HG03025 (cell line): ENCODE data around the gene SCN7A.
"Not testable (repeated sequence)": the region's sequence is repeated elsewhere in the genome, so short reads cannot be mapped to it uniquely, and the experiment has no call there.

ENCODE experiments used
- ATAC-seq: cut with Tn5 transposase; IDR thresholded peaks from one replicate; pipeline ENCODE4 v1.9.1; 2021; ENCODE audit warnings: mild to moderate bottlenecking, moderate library complexity; ENCODE audit not compliant: unreplicated experiment, low FRiP score

Gene SCN7A

DNA sequence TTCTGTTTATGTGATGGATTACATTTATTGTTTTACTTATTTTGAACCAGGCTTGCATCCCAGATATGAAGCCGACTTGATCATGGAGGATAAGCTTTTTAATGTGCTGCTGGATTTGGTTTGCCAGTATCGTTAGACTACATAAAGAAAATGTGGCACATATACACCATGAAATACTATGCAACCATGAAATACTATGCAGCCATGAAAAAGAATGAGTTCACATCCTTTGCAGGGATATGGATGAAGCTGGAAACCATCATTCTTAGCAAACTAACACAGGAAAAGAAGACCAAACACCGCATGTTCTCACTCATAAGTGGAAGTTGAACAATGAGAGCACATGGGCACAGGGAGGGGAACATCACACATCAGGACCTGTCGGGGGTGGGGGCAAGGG is 38.2 kb downstream of the SCN7A start:
- ATAC-seq, result not testable (repeated sequence)

DNA sequence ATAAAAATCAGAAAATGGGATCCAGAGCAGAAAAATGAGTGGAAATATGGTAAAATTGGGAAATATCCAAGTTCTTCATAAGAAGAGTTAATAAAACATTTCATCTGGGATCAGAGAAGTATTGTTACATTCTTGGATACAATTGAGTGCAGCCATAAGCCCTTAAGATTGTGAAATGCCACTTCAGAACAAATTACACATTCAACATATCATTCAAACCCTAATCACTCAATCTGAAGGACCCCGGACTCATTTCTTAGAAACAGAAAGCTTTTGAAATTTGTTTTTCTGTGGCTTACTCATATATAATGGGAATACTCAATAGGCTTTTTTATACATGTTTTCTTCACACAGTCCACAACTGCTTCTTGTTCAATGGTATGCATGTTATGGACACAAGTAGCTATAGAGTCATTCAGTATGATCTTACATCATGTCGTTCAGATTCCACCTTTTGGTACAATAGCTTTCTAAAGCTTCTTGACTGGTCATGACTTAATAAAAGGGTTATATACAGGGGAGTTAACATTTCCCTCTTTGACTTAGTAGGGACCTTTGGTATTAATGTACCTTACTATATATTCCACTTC is 39.9 kb downstream of the SCN7A start:
- ATAC-seq, result no peak

DNA sequence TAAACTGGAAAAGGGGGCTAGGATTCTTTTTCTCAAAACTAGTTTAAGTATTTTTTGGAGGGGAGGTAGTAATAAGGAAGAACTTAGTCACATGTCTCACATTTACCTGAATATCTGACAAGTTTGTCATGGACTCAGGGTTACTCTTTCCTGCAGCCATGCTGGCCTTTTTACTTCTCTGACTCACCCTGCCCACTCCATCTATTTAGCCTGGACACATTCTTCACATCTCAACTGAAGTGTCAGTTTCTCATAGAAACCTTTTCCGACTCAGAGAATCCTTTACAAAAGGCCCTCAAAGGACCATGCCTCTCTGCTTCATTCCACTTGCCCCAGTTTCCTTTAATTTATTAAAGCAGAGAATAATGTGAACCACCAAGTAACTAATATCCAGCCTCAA is 42.6 kb downstream of the SCN7A start:
- ATAC-seq, result no peak

DNA sequence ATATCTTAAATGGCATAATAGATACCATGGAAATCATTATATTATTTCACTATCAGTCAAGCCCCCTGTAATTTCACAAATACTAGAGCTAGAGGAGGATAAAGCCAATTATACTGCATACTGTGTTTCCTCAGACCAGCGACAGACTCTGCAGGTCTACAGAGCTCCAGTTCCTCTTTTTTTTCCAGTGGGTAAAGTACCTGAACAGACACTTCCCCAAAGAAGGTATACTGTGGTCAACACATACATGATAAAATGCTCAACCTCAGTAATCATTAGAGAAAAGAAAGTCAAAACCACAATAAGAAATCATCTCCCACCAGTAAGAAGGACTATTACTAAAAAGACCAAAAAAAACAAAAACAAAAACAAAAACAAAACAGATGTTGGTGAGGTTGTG is 44.6 kb downstream of the SCN7A start:
- ATAC-seq, result peak; percentile 98

DNA sequence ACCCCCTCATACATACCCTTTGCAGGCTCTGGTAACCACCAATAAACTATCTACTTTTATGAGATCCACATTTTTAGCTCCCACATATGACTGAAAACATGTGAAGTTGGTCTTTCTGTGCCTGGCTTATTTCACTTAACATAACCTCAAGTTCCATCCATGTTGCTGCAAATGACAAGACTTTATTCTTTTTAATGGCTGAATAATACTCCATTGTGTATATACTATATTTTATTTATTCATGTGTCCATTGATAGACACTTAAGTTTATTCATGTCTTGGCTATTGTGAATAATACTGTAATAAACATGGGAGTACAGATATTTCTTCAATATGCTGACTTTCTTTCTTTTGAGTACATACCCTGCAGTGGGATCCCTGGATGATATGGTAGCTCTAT is 45.9 kb downstream of the SCN7A start:
- no peak for ATAC-seq

DNA sequence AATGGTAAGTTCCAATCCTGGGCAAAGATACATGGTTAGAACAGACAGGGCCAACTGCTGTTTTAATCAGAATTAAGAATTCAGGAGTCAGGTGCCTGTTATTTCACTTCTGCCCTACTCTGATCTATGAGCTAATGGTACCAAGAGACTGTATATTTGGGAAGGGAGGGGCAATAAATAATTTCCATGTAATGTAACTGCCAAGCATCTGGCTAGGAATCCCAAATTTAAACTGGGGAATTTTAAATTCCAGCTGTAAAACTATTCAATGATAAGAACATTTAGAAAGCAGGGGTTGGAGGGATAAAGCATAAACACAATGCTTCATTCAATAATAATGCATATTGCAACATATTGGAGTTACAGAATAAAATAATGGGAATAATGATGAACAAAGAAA is 49.7 kb downstream of the SCN7A start:
- no peak for ATAC-seq

DNA sequence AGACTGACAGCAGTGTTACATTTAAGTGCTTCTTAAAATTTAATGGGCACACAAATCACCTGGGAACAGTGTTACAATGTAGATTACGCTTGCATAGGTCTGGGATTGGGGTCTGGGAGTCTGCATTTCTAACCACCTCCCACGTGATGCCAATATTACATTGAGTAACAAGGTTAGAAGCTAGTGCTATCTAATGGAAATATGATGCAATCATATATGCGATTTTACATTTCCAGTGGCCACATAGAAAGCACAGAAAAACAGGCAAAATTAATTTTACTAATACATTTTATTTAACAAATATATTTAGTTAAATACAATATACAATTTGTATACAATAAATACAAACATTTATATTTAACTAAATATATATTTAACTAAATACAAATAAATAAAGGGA is 53.7 kb downstream of the SCN7A start:
- no peak for ATAC-seq

DNA sequence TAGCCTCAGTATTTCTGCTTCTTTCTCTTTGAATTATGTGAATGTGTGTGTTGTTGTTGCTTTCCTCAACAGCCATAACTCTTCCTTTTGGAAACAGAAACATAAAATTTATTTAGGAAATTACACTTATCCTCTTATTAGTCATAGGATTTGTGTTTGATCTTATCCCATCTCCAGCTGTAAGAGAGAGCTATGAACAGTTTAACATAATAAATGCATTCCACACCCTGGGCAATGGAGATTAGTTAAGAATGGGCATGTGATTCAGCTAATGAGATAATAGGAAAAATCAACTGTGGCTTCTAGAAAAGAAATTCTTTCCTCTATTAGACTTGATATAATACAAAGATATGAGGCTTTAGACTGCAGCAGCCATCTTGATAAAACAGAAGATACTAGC is 55.0 kb downstream of the SCN7A start:
- no peak for ATAC-seq

DNA sequence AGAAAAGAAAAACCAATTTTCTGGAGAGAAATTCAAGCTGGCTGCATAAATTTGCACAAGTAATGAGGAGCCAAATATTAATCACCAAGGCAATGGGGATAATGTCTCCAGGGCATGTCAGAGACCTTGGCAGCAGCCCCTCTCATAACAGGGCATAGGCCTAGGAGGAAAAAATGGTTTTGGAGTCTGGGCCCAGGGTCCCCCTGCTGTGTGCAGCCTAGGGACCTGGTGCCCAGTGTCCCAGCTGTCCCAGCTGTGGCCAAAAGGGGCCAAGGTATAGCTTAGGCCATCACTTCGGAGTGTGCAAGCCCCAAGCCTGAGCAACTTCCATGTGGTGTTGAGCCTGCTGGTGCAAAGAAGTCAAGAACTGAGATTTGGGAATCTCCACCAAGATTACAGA is 57.1 kb downstream of the SCN7A start:
- no peak for ATAC-seq

DNA sequence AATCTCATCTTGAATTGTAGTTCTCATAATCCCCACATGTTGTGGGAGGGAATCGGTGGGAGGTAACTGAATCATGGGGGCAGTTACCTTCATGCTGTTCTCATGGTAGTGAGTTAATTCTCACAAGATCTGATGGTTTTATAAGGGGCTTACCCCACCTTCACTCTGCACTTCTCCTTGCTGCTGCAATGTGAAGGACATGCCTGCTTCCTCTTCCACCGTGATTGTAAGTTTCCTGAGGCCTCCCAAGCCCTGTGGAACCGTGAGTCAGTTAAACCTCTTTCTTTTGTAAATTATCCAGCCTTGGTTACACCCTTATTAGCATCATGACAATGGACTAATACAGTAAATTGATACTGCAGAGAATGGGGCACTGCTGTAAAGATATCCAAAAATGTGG is 57.9 kb downstream of the SCN7A start:
- no peak for ATAC-seq

DNA sequence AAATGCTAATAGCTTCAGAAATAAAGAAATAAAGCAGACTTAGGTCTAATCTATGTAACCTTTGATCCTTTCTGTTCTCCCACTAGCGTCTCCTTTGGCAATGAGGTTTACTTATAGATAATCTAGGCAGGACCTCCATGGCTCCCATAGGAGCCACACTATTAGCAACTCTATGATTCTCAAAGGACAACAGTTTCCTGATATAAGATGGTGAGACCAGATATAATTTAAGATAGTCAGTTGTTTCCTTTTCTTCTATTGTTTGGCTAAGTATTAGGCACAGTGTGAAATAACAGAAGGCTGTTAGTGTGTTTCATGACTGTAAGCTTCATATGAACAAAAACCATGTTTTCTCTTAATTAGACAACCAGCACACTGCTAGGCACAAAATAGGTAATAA is 59.6 kb downstream of the SCN7A start:
- no peak for ATAC-seq

DNA sequence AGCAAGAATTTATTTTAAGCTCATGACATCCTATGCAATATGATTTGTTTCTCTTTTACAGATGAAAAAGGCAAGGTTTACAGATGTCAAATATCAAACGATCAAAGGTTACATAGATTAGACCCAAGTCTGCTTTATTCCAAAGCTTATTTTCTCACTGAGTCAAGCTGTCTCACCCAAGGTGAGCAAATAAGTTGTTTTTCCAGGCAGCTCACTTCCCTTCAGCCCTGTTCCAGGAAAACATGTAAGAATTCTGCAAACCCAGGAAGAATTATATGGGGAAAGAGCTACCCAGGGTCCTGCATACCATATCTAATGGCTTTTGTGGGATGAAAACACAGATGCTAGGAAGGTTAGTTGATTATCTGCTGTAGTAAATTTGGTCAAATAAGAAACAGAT is 60.6 kb downstream of the SCN7A start:
- no peak for ATAC-seq

DNA sequence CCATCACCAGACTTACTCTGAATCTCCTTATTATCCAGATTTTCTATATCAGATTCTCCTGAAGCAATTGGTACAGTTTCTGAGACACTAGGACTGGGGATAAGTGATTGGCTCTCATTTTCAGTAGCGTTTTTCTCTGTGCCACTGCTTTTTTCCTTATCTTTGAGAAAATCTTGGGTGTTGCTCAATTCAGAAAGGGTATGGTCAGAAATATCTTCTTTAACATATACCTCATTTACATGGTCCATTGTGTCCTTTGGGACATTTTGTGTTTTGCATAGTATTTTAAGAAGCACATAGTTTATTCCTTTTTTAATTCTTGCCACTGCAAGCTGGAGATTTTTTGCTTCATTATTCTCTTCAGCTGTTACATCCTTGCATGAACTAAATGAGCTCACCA is 61.7 kb downstream of the SCN7A start:
- ATAC-seq, result no peak

DNA sequence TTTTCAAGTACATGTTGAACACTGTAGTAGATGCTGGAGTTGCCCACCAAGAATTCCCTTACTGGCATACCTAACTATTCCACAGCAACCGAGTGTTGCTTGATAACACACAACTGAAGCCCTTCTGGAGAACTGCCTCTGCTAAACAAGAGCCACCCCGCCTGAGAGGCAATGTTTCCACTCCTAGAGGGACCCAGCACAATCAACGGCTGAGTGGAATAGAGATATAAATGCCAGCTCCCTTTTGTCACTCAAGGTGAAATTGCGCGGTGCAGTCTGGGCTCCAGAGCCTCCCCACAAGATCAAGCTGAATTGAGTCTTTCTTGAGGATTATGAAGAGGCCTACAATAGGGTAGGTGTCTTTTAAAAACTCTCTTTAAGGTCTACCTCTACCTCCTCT is 69.2 kb downstream of the SCN7A start:
- no peak for ATAC-seq

DNA sequence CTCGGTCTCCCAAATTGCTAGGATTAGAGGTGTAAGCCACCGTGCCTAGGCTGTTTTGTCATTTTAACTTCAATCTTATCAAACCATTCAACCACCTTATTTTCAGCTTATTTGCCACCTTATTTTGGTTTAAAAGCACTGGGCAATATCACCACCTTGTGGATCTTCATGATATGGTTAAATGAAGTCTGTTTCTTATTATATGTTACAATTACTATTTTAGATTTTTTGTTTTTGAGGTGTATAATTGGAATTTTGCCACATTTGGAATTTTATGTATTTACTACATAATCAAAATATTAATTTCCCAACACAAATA is 74.5 kb downstream of the SCN7A start:
- no peak for ATAC-seq

DNA sequence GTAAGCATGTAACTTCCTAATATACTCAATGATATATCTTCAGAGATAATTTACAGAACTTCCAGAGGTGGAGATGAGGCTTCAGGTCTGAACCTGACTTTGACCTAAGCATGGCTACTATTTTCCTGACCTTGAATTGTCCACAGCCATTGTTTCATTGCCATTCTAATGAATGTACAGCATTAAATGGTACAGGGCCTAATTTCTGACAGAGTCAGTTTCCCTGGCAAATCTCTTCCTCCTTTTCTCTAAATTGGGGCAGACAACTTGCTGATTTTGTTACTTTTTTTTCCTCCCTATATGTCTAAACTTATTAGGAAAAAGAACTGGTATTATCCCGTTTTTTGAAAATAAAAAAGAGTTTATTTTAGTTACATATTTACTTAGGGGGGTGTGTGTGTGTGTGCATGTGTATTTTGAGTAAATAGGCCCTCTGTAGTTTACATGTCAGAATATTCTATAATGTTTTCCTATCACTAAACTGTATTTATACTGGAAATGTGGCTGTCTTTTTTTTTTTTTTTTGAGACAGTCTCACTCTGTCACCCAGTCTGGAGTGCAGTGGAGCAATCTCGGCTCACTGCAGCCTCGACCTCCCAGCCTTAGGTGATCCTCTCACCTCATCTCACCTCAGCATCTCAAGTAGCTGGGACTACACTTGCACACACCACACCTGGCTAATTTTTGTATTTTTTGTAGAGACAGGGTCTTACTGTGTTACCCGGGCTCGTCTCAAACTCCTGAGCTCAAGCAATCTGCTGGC is 75.0 kb downstream of the SCN7A start:
- ATAC-seq, result no peak

DNA sequence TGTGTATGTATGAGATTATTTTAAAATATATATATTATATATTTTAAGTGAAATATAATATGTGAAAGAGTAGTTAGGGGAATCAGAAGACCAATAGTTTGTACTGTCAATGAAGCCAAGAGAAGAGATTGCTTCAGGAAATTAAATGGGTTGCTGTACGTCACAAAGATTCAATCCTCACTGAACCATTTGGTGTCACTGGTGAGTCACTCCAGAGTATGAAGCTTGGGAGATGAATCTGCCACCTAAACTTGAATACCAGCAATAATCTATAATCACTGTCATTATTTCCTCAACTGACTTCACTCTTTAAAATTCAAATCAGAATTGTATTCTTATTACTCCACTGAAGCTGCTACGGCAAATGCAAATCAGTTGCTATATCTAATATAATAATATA is 76.4 kb downstream of the SCN7A start:
- no peak for ATAC-seq

DNA sequence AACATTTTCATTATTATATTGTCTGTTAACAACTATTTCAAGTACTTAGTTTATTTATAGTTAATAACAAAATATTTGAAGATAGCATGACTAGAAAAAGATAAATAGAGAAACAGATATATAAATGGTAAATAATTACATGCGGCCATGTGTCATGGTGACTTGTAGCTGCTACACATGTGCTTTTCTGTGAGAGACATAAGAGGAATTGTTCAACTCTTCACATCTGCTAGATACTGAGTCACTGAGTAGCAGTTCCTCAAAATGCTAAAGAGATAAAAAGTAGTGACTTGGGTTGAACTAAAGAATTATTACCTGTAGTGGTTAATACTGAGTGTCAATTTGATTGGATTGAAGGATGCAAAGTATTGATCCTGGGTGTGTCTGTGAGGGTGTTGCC is 80.8 kb downstream of the SCN7A start:
- ATAC-seq, result no peak

DNA sequence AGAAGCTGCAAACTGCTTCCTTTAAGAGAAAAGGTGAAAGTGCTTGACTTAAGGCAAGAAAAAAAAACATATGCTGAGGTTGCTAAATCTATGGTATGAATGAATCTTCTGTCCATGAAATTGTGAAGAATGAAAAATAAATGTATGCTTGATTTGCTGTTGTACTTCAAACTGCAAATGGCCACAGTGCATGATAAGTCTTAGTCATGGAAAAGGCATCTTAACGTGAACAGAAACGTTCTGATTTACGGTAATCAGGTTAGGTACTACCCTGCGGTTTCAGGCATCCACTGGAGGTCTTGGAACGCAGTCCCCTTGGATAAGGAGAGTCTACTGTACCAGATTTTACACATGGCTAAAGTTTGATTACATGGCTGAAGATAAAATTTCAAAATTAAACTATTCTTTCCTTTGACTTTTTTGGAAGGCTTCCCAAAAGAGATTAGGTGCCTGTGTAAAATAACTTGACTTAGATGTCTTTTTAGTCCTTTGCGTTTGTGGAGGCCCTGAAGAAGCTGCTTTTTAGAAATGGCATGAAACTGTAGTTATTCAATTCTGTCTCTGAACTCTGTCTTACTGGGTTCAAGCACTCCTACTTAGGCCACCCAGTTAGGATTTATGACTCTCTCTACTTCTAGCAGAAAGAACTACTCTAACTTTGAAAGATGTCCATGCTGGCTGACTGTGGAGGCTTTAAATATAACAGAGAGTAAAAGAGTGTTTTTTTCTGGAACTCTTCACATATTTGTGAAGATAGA is 82.4 kb downstream of the SCN7A start:
- no peak for ATAC-seq

DNA sequence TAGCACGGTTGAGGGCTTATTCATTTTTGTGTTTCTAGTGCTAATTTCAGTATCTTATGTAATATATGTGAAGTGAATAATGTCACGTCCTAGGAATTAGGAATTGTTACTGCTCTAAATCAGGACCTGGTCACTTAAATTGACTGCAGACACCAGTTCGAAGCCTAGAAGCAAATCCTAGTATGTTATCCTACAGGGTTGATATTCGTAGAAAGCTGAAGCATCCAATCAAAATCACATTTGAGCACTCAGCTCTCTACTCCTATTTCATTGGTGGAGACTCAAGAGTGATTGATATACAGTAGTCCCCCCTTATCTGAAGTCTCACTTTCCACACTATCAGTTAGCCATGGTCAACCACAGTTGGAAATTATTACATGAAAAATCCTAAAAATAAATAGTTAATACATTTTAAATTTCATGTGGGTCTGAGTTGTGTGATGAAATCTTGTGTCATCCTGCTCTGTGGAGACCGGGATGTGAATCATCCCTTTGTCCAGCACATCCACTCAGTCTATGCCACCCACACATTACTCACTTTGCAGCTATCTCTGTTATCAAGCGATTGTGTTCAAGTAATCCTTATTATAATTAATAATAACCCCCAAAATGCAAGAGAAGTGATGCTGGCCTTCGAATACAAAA is 83.1 kb downstream of the SCN7A start:
- no peak for ATAC-seq

DNA sequence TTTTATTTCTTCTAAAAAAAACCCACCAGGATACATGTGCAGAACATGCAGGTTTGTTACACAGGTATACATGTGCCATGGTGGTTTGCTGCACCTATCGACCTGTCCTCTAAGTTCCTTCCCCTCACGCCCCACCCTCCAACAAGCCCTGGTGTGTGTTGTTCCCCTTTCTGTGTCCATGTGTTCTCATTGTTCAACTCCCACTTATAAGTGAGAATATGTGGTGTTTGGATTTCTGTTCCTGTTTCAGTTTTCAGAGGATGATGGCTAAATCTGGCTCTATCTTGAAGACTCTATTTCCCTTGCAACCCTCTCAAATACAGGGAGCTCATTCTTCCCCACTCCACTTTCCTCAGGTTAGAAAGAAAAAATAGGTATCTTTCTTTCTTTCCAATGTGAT is 86.3 kb downstream of the SCN7A start:
- not testable (repeated sequence) for ATAC-seq

DNA sequence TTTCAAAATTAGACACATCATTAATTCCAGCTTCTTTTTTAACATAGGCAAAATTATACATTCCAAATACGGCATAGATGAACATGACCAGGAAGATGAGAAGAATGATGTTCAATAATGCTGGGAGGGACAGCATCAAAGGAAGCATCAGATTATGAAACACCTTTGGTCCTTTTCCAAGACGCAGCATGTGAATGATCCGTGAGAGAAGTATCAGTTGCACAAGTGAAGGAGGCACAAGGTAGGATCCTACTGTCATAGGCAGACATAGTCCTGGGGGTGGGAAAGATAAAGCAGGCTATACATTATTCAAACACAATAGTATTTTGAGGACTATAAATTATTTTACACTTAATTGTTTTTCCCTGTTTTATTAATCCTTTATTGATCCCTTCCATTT is 87.7 kb downstream of the SCN7A start:
- no peak for ATAC-seq
